Kidney (tissue), 14 donors: ENCODE results near the gene ABHD18. TPM values are rescaled to one million over a fixed set of nuclear protein-coding genes. Genes with fewer than 3 reads are reported as not detected.

Source experiments
- DNase-seq, 5 donors: peaks; one replicate each; pipeline ENCODE4 v3.0.0-alpha.2; 2013 to 2020
- FAIRE-seq: peaks from 2 replicates; lab custom pipeline; 2012; peaks lifted over from hg19 to GRCh38; lab: Jason Lieb, UNC
- H3K27ac ChIP-seq, 2 donors: one replicate each; pipeline ENCODE4 v1.7.0; 2013; ENCODE audit warnings: low read depth in 2 of 2, low read length in 2 of 2, inconsistent platforms in 1 of 2
- H3K27me3 ChIP-seq: one replicate; pipeline ENCODE4 v1.7.1; 2013; ENCODE audit warnings: low read length, inconsistent platforms; ENCODE audit not compliant: control insufficient read depth, insufficient read depth
- H3K36me3 ChIP-seq, 3 donors: one replicate each; pipeline versions ENCODE4 v1.7.0 to v1.7.1; 2013; ENCODE audit warnings: low read length in 3 of 3, control low read depth in 1 of 3, inconsistent platforms in 1 of 3; ENCODE audit not compliant: insufficient read depth in 3 of 3, control insufficient read depth in 2 of 3
- H3K4me1 ChIP-seq, 3 donors: one replicate each; pipeline versions ENCODE4 v1.7.0 to v1.7.1; 2013; ENCODE audit warnings: low read length in 3 of 3, inconsistent platforms in 1 of 3, low read depth in 1 of 3; ENCODE audit not compliant: control insufficient read depth in 2 of 3, insufficient read depth in 2 of 3
- H3K4me3 ChIP-seq, 3 donors: one replicate each; pipeline versions ENCODE4 v1.7.0 to v1.8.1; 2013; ENCODE audit warnings: low read length in 3 of 3, control low read depth in 1 of 3, inconsistent platforms in 1 of 3
- H3K9ac ChIP-seq, 3 donors: one replicate each; pipeline versions ENCODE4 v1.7.0 to v1.7.1; 2013; ENCODE audit warnings: low read length in 3 of 3, control low read depth in 1 of 3, inconsistent platforms in 1 of 3
- H3K9me3 ChIP-seq, 3 donors: one replicate each; pipeline versions ENCODE4 v1.7.0 to v1.7.1; 2013; ENCODE audit warnings: low read length in 3 of 3, control low read depth in 1 of 3, inconsistent platforms in 1 of 3; ENCODE audit not compliant: control insufficient read depth in 2 of 3, insufficient read depth in 1 of 3
- intact Hi-C: fragments of 100-400 bp; cut with DNase I; formaldehyde crosslinking; loops from one replicate; pipeline ENCODE4 v1.11.1; 2022
- polyA plus RNA-seq: library from polyadenylated mRNA; stranded (reverse); fragments of 350-450 nt; fragmentation: Illumina TruSeq; extraction: RNeasy Lipid Tissue Mini Kit (QIAGEN cat#74804); gene quantifications from one replicate; pipeline ENCODE4 v1.2.3, GENCODE V29; 2014; ENCODE audit warnings: low read depth, low replicate concordance; ENCODE audit not compliant: insufficient read depth
- total RNA-seq: library from RNA; stranded (reverse); fragmentation: NEBNext Ultra II Directional; extraction: Animal tissue kit (Norgen Biotek cat#: 25700); gene quantifications from one replicate; pipeline ENCODE4 v1.2.1, GENCODE V29; 2021
- TF ChIP-seq, protein P1 (sequence below): IDR thresholded peaks from 3 replicates; pipeline ENCODE4 v1.5.1; 2012; ENCODE audit warnings: mild to moderate bottlenecking, moderate library complexity, borderline replicate concordance; ENCODE audit not compliant: insufficient read depth; ENCODE audit errors: extremely low read depth
- donor health status: control.
- donor health status: control.
- donor health status: control.
- donor health status: control.
- donor health status: control.
- donor health status: DM: yes; HTN: yes; CAD: no.
- donor health status: Normal renal cell carcinoma (clear cell type).

ABHD18 gene
- total and polyA plus RNA-seq, 2 donors from 2014 or later, result 5.6 to 12.3 TPM

DNA sequence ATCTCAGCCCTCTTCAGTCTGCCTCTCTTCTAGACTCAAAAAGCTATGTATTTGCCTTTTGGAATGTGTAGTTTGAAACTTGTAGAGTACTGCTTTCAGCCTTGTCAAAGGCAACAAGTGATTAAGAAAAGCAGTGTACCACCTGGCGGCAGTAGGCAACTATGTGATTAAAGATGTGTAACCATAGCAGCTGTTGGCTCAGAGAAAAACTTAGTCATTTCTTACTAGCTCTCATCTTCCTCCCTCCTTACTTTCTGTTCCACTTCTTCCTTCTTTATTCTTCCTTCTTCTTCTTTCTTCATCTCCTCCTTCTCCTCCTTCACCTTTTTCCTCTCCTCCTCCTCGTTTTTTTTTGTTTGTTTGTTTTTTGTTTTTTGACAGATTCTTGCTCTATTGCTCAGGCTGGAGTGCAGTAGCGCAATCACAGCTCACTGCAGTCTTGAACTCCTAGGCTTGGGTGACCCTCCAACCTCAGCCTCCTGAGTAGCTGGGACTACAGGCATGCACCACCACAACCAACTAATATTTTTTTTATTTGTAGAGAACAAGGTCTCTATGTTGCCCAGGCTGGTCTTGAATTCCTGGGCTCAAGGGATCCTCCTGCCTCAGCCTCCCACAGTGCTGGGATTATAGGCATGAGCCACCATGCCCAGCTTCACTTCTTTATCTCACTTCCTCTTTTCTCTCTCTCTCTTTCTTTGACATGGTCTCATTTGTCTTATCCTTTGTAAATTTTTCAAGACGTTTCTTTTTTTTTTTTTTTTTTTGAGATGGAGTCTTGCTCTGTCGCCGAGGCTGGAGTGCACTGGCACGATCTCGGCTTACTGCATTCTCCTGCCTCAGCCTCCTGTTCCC is 32.6 kb downstream of the ABHD18 start:
- H3K27me3 ChIP-seq, result no peaks in the 10 kb centered on the region
- H3K9me3 ChIP-seq, result peaks cover 0 to 11% (median 0%) of the 10 kb centered on the region in 3 donors
- peak in 1 of 5 donors; percentile 4 for DNase-seq
- TF ChIP-seq, protein P1, sequence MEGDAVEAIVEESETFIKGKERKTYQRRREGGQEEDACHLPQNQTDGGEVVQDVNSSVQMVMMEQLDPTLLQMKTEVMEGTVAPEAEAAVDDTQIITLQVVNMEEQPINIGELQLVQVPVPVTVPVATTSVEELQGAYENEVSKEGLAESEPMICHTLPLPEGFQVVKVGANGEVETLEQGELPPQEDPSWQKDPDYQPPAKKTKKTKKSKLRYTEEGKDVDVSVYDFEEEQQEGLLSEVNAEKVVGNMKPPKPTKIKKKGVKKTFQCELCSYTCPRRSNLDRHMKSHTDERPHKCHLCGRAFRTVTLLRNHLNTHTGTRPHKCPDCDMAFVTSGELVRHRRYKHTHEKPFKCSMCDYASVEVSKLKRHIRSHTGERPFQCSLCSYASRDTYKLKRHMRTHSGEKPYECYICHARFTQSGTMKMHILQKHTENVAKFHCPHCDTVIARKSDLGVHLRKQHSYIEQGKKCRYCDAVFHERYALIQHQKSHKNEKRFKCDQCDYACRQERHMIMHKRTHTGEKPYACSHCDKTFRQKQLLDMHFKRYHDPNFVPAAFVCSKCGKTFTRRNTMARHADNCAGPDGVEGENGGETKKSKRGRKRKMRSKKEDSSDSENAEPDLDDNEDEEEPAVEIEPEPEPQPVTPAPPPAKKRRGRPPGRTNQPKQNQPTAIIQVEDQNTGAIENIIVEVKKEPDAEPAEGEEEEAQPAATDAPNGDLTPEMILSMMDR, result no peak
- FAIRE-seq, result no peak
- intact Hi-C loops, result no loop called here
- no peak overlapping the region for H3K9ac ChIP-seq
- H3K36me3 ChIP-seq, result no peaks in the 10 kb centered on the region
- H3K4me3 ChIP-seq, result no peak overlapping the region
- H3K27ac ChIP-seq, result no peak overlapping the region
- no peaks in the 10 kb centered on the region for H3K4me1 ChIP-seq

DNA sequence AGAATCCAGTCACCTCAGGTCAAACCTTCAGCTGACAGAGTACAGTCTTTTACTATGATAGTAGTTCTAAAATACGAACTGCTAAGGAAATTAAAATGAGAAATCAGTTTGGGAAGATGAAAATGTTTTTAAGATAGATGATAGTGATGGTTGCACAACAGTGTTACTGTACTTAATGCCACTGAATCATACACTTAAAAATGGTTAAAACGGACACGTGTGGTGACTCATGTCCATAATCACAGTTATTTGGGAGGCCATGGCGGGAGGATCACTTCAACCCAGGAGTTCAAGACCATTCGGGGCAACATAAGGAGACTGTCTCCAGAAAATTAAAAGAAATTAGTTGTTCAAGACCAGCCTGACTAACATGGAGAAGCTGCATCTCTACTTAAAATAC is 41.4 kb downstream of the ABHD18 start:
- no peak for DNase-seq
- intact Hi-C loops, result no loop called here
- TF ChIP-seq, protein P1, result no peak
- FAIRE-seq, result no peak
- H3K27me3 ChIP-seq, result no peaks in the 10 kb centered on the region
- no peak overlapping the region for H3K27ac ChIP-seq
- H3K4me3 ChIP-seq, result no peak overlapping the region
- peaks cover 0 to 2% (median 0%) of the 10 kb centered on the region in 3 donors for H3K36me3 ChIP-seq
- H3K9me3 ChIP-seq, result no peaks in the 10 kb centered on the region
- no peaks in the 10 kb centered on the region for H3K4me1 ChIP-seq
- H3K9ac ChIP-seq, result no peak overlapping the region

DNA sequence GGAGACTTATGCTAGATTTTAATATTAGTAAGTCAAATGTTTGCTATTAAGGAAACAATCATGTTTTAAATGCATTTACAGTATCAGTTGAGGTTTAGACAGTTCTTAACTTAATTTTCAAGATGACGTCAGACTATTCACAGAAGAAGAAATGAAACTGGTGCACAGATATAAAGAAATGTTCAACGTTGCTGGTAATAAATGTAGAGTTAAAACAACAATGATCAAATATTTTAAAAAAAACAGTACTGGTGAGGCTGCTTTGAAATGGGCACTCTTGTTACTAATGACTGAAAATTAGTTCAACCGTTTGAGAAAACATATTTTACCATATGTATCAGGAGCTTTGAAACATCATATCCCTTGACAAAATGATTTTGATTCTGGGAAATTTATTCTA is 44.2 kb downstream of the ABHD18 start:
- no peaks in the 10 kb centered on the region for H3K9me3 ChIP-seq
- intact Hi-C loops, result no loop called here
- no peaks in the 10 kb centered on the region for H3K27me3 ChIP-seq
- FAIRE-seq, result no peak
- H3K27ac ChIP-seq, result no peak overlapping the region
- TF ChIP-seq, protein P1, result no peak
- no peak overlapping the region for H3K4me3 ChIP-seq
- no peak overlapping the region for H3K9ac ChIP-seq
- H3K36me3 ChIP-seq, result peaks cover 0 to 2% (median 0%) of the 10 kb centered on the region in 3 donors
- no peak for DNase-seq
- H3K4me1 ChIP-seq, result no peaks in the 10 kb centered on the region
